Upper lobe of left lung (tissue), 4 donors: Measurements from ENCODE around the gene INPP4B.

Source experiments
- CTCF ChIP-seq, 6 experiments: fragments of 450-650 bp in 4 of 6; fragments of 200-600 bp in 2 of 6; sonication (generic) in 2 of 6; IDR thresholded peaks; one replicate each; pipeline ENCODE4 v1.5.1; 2016 to 2019; ENCODE audit warnings: antibody characterized with exemption in 6 of 6
- POLR2AphosphoS5 ChIP-seq, 2 donors: sonication (generic); formaldehyde crosslinking; IDR thresholded peaks; one replicate each; pipeline ENCODE4 v1.5.1; 2017; ENCODE audit warnings: antibody characterized with exemption in 2 of 2

- TF ChIP-seq CTCF (IDR thresholded peaks at IDR 0.05), result no peak
- no peak for TF ChIP-seq POLR2AphosphoS5 (IDR thresholded peaks at IDR 0.05)
Measured at GRCh38 chr4:142236268-142236667, 609.8 kb downstream of the INPP4B start.
